NOMO-1 treated with DMSO at 0.1 percent for 48 hours (cell line): Measurements from ENCODE around the gene ZSCAN4.

ENCODE experiments used
- DNase-seq: peaks from one replicate; lab custom pipeline; 2025; ENCODE audit not compliant: unreplicated experiment; lab: John Stamatoyannopoulos, UW

Gene ZSCAN4

DNA sequence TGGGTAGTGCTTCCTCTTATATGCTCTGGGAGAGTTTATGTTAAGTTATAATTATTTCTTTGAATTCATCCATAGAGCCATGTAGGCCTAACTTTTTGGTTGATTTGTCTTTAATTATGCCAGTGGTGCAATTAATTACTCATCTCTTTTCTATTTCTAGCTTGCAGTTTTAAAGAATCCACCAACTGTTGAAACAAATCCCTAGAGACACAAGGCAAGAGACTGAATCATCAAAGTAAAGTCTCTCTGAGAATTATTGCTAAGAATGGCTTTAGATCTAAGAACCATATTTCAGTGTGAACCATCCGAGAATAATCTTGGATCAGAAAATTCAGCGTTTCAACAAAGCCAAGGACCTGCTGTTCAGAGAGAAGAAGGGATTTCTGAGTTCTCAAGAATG is 7.1 kb downstream of the ZSCAN4 start:
- DNase-seq = no peak

DNA sequence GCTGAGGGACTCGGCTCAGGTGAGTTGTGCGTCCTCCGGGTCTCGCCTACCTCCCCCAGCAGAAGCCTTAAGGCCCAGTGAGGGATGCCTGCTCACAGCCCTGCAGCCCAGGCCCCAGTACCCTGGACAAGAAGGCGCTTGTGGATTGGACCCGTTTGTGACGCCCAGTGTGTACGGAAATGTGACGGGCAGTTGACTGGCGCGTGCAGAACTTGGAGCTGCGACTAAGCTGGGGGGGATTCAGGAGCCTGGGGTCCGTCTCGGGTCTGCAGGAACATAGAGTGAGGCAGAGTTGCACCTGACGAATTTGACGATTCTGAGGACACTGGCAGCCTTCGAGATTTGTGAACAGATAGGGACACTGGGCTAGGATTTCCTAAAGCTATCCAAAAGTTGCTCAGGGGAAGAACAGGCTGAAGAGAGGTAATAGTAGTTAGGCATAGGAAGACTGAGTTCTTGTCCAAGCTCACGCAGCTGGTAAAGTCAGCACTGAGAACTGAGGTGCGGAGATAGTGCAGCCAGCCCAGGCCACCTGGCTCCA is 13.6 kb downstream of the ZSCAN4 start:
- no peak for DNase-seq

DNA sequence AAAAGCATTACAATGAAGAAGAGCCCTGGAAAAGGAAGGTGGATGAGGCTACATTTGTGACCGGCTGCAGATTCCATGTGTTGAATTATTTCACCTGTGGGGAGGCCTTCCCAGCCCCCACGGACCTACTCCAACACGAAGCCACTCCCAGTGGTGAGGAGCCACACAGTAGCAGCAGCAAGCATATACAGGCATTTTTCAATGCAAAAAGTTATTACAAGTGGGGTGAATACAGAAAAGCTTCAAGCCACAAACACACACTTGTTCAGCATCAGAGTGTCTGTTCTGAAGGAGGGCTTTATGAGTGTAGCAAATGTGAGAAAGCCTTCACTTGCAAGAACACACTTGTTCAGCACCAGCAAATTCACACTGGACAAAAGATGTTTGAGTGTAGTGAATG is 18.0 kb downstream of the ZSCAN4 start:
- no peak for DNase-seq

DNA sequence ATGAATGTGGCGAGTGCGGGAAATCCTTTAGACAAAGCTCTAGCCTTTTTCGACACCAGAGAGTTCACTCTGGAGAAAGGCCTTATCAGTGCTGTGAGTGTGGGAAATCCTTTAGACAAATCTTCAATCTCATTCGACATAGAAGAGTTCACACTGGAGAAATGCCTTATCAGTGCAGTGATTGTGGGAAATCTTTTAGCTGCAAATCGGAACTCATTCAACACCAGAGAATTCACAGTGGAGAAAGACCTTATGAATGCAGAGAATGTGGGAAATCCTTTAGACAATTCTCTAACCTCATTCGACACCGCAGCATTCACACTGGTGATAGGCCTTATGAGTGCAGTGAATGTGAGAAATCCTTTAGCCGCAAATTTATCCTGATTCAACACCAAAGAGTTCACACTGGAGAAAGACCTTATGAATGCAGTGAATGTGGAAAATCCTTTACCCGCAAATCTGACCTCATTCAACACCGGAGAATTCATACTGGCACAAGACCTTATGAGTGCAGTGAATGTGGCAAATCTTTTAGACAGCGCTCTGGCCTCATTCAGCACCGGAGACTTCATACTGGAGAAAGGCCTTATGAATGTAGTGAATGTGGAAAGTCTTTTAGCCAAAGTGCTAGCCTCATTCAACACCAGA is 18.8 kb downstream of the ZSCAN4 start:
- no peak for DNase-seq

DNA sequence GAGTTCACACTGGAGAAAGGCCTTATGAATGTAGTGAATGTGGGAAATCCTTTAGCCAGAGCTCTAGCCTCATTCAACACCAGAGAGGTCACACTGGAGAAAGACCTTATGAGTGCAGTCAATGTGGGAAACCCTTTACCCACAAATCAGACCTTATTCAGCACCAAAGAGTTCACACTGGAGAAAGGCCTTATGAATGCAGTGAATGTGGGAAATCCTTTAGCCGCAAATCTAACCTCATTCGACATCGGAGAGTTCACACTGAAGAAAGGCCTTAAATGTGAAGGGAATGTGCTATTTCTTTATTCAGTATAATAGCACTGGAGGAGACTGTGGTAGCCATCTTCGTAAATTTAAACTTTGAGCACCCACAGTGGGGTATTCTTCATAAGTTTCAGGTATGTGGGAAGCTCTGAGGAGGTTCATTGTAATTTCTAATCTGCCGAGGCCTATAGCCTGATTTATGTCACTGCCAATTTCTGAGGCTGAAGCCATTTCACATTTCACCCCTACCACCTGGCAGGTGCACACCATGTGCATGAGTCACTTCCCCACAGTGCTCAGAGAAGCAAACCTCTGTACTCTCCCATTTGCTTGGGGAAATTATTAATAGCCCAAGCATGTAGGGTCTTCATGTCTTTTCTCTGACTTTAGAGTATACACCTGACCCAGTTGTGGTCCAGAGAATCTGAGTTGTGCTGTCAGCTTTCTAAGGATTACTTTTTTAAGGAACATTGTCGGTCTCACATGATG is 19.5 kb downstream of the ZSCAN4 start:
- no peak for DNase-seq

DNA sequence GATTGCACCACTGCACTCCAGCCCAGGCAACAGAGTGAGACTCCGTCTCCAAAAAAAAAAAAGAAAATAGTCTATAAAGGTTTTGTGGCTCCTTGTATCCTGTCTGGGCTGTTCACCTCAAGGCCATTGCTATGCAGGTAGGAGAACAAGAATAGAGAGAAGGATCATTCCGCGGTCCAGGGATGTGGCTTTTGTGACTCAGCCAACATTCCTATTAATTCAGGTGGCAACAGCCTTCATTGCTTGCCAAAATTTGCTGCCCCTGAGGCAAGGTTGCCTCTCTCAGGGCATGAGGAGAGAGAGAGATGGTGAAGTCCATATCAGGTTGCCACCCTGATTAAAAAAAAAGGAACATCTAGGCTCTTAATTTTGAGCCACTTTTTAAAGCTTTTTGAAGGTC is 21.0 kb downstream of the ZSCAN4 start:
- DNase-seq = no peak

DNA sequence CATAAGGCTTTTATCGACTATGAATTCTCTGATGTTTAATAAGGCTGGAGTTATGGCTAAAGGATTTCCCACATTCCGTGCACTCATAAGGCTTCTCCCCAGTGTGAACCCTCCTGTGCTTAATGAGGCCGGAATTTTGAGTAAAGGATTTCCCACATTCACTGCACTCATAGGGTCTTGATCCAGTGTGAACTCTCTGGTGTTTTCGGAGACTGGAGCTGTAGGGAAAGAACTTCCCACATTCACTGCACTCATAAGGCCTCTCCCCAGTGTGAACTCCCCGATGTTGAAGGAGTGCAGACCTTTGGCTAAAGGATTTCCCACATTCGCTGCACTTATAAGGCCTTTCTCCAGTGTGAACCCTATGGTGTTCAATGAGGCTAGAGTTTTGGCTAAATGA is 32.9 kb downstream of the ZSCAN4 start:
- no peak for DNase-seq

DNA sequence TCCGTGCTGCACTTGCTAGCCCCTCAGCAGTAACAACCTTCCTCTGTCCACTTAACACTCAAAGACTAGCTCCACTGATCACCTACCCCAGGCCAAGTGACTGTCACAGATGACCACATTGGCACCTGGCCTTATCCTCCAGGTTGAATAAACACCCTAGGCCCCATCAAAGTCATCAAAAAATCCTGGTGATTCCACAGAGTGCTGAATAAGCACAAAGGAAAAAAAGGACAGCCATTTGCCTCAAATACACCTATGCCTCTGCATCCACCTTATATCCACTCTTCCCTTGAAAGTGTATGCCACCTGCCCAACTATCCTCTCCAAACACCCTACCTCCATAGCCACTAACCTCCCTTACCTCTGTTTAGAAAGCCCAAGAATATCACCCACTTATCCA is 37.6 kb downstream of the ZSCAN4 start:
- no peak for DNase-seq

DNA sequence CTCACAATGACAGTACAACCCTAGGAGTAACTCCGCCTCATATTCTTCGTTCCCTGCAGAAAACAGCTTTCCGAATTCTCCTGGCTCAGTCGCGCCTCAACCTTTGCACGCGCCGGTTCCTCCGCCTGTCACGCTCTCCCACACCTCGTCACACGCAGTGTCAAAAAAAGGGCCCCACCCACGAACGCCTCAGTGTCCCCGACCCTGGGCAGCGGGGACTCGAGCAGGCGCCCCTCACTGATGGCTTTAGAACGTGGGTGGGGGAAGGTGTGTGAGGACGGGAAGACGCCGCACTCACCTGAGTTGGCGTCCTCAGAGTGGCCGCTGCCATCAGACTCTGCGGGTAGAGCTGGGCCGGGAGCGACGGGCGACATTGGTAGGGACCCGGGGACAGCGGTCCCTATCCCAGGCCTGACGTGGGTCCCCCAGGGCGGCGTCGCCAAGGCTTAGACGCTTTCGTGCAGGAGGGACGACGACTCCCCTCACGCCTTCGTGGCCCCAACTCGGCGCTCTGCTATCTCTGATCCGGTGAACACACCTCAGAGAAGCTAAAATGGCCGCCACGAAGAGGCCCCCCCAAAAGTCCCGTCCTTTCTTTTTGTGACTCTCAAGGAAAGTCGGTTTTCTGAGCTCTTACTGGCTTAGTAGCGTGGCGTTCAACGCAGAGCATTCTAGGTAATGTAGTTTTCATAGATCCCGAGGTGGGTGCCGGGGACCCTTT is 40.1 kb downstream of the ZSCAN4 start, which contains the start of gene ZNF154:
Gene ZNF154, minus strand, starts transcription at position 564 of the 721 bp plus-strand sequence. Its CDS starts 233 bp downstream, at position 331.
- no peak for DNase-seq

DNA sequence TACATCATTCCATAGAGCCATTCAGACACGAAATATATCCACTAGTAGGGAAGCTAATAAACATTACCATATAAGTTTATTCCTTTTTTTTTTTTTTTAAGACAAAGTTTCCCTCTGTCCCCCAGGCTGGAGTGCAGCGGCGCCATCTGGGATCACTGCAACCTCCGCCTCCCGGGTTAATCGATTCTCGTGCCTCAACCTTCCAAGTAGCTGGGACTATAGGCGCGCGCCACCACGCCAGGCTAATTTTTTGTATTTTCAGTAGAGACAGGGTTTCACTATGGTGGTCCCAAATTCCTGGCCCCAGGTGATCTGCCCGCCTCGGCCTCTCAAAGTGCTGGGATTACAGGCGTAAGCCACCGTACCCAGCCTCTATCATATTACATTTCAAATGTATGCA is 40.9 kb downstream of the ZSCAN4 start:
- no peak for DNase-seq

DNA sequence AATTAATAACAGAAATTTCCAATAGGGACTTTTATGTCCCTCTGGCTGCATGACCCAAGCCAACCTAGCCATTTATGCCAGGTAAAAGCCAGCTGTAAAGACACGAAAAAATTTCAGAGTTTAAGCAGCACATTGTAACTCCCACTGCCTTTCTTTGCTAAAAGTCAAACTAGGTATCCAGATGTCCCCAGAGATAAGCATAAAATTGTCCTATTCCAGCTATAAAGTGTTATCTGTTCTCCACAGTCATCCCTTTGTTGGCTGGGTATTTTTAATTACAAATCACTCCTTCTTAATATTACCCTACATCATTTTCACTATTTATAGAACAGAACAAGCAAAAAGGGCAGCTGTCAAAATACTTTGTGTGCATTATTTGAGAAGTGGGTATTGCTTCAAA is 43.5 kb downstream of the ZSCAN4 start:
- DNase-seq = no peak

DNA sequence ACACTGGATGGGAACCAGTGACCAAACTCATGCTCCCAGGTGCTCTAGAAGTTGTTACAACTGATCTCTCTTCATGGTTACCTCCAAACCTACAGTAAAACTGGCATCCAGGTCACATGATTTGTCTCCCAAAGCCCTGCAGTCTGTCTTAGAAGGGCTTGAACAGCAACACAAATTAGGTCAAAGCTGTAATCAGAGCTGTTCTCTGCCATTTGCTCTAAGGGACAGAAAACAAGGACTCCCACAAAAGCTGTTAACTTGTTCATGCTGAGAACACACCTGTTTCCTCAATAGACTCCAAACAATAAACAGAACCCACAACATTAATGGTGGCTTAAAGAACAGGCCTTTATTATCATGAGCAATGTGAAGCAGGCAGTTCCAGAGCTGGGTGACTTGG is 50.7 kb downstream of the ZSCAN4 start:
- no peak for DNase-seq

DNA sequence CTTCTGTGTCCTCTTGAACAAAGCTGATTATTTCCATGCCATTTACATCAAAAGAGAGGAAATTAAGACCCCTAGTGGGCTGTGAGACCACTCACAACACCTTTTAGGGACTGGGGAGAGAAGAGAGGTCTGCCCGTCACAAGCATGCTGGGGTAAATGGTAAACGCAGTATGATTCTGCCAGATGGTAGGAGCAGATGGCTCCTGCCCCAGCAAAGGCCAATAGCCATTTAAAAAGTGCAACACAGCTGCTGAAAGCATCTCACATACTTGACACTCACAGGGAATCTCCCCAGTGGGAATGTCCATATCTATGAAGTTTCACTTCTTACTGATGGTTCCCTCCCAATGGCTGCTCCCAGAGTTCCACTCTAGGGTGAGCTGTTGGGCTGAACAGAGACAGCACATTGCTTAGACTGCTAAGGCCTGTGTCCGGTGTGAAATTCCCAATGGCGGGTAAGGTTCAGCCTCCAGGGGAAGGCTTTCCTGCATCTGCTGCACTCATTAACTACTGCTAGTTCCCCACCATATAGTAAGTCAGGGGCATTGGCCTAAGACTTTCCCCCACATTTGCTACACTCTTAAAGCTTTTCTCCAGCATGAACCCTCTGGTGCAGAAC is 51.3 kb downstream of the ZSCAN4 start:
- no peak for DNase-seq

DNA sequence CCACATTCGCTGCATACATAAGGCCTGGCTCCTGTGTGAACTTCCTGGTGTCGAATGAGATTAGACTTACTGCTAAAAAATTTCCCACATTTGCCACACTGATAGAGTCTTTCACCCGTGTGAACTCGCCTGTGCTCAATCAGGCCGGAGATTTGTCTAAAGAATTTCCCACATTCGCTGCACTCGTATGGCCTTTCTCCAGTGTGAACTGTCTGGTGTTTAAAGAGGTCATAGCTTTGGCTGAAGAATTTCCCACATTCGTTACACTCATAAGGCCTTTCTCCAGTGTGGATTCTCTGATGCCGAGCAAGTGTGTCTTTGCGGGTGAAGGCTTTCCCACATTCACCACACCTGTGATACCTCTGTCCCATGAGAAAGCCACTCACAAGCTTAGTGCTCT is 52.1 kb downstream of the ZSCAN4 start:
- no peak for DNase-seq
